RWPE1 (cell line): ENCODE measurements around the gene CCNT1.

Experiments
- CTCF ChIA-PET: fragments of 350-600 bp; sonication (Branson Sonifier 250); formaldehyde crosslinking; extraction: SDS; loops from one replicate; lab custom pipeline; 2021; lab: Yijun Ruan, JAX
- POLR2A ChIA-PET: fragments of 400-600 bp; formaldehyde crosslinking; extraction: SDS; loops from one replicate; lab custom pipeline; 2020; ENCODE audit warnings: antibody characterized with exemption; ENCODE audit not compliant: low non-redundant PET; lab: Yijun Ruan, JAX
- DNase-seq: peaks from one replicate; pipeline ENCODE4 v3.0.0; 2012; ENCODE audit warnings: low spot score
- H3K27ac ChIP-seq: fragments of 450-650 bp; 2 replicates; pipeline ENCODE4 v1.5.1; 2017
- TF ChIP-seq, protein P1 (sequence below): fragments of 450-650 bp; conservative IDR thresholded peaks from 2 replicates; pipeline ENCODE4 v1.5.1; 2017; ENCODE audit warnings: low read depth, mild to moderate bottlenecking

Gene CCNT1

DNA sequence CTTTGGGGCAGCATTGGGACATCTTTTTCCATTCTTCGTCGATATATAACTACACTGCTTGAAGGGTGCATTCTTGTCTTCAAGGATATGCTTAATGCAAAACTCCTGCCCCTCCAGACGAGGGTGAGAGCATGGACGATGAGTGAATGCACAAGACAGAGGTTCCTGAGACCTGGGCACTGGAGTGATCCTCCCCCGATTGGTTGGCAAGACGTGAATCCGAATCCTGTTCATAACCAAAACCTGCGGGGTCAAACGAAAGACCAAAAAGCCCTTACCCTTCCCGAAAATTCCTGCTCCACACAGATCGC lies 35.2 kb downstream of the CCNT1 start:
- peak overlapping the region; percentile 84 for H3K27ac ChIP-seq
- ChIA-PET CTCF (no interaction called here), POLR2A (no interaction called here)
- DNase-seq: peak; percentile 42
- TF ChIP-seq, protein P1, sequence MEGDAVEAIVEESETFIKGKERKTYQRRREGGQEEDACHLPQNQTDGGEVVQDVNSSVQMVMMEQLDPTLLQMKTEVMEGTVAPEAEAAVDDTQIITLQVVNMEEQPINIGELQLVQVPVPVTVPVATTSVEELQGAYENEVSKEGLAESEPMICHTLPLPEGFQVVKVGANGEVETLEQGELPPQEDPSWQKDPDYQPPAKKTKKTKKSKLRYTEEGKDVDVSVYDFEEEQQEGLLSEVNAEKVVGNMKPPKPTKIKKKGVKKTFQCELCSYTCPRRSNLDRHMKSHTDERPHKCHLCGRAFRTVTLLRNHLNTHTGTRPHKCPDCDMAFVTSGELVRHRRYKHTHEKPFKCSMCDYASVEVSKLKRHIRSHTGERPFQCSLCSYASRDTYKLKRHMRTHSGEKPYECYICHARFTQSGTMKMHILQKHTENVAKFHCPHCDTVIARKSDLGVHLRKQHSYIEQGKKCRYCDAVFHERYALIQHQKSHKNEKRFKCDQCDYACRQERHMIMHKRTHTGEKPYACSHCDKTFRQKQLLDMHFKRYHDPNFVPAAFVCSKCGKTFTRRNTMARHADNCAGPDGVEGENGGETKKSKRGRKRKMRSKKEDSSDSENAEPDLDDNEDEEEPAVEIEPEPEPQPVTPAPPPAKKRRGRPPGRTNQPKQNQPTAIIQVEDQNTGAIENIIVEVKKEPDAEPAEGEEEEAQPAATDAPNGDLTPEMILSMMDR: no peak

DNA sequence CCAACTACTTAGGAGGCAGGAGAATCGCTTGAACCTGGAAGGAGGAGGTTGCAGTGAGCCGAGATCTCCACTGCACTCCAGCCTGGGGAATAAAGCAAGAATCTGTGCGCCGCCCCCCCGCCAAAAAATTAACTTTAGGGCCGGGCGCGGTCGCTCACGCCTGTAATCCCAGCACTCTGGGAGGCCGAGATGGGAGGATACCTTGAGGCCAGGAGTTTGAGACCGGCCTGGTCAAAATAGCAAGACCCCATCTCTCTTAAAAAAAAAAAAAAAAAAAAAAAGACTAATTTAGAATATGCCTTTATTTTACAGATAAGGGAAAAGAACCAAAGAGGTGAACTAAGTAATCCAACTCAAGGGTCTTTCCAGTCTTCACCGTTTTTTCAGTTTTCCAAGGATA lies 35.6 kb downstream of the CCNT1 start:
- TF ChIP-seq, protein P1: no peak
- H3K27ac ChIP-seq: peak overlapping the region; percentile 24; the same call in 1 of the 2 replicates
- CTCF ChIA-PET: no interaction called here
- DNase-seq: no peak
- POLR2A ChIA-PET: no interaction called here

DNA sequence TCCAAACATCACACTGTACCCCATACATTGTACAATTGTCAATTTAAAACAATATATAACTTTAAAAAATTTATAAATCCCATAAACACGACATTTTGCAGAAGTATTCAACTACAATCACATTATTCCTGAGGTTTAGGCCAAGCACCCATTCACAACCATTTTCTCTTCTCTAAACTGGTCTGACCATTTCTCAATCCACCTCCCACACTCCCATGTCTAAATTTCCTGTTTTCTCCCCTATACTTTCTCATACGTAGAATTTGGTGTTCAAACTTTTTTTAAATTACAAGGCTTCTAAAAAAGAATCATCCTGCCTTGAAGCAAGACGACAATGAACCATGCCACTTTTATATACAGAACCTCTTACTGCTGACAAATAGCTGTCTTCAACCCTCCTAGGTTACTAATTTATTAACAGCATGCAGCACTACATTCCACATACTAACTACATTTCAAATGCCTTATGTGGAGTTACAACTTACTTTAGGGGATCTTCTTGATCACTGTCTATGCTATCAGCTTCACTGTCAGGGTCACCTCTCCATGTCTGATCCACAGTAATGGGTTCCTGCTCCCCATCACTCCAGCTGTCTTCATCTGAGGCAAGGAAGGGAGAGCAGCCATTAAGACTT lies 37.8 kb downstream of the CCNT1 start:
- POLR2A ChIA-PET: no interaction called here
- TF ChIP-seq, protein P1: no peak

DNA sequence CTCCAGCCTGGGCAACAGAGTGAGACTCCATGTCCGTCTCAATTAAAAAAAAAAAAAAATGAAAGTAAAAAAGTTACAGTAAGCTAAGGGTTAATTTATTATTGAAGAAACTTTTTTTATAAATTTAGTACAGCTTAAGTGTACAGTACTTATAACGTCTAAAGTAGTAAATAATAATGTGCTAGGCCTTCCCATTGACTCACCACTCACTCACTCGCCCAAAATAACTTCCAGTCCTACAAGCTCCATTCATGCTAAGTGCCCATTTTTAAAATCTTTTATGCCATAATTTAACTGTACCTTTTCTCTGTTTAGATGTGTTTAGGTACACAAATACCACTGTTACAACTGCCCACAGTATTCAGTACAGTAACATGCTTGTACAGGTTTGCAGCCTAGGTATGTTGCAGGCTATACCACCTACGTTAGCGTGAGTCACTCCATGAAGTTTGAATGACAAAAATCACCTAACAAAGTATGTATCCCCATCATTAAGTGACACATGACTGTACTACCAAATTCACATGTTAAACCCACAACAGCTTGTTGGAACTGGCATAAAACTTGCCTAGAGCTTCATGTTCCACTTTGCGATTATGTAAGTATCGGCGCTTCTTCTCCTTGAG lies 45.2 kb downstream of the CCNT1 start:
- H3K27ac ChIP-seq: no peak overlapping the region
- peak; percentile 62 for DNase-seq
- TF ChIP-seq, protein P1: no peak
- POLR2A ChIA-PET: no interaction called here
- CTCF ChIA-PET: interaction anchor here (0.7 to 0.8 kb wide), 2 partner anchors 143 to 836 kb away, joined by 4 to 5 read pairs; no protein-coding TSS in a partner anchor

More for the DNA sequence above, 37.8 kb downstream of the CCNT1 start:
- CTCF ChIA-PET: no interaction called here
- no peak overlapping the region for H3K27ac ChIP-seq
- no peak for DNase-seq

DNA sequence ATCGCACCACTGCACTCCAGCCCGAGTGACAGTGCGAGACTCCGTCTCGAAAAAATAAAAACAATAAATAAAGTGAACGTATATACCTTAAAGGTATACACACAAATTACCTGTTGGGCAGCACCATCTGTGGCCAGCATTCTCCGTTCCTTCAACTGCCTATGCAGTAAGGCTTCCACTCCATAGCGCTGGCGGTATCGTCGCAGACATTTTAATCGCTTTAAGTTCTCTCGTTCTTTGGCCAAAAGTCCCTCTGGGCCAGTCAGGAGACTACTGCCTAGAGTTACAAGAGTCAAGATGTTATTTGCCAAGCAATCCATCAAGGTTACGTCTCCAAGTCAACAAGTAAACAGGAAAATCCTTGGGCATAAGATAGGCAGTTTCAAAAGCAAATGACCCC lies 47.5 kb downstream of the CCNT1 start:
- no peak overlapping the region for H3K27ac ChIP-seq
- DNase-seq: no peak
- POLR2A ChIA-PET: no interaction called here
- CTCF ChIA-PET: interaction anchor here (0.5 to 0.6 kb wide), 3 partner anchors 9 to 252 kb away, joined by 3 to 9 read pairs (median 3); no protein-coding TSS in a partner anchor
- TF ChIP-seq, protein P1: no peak

DNA sequence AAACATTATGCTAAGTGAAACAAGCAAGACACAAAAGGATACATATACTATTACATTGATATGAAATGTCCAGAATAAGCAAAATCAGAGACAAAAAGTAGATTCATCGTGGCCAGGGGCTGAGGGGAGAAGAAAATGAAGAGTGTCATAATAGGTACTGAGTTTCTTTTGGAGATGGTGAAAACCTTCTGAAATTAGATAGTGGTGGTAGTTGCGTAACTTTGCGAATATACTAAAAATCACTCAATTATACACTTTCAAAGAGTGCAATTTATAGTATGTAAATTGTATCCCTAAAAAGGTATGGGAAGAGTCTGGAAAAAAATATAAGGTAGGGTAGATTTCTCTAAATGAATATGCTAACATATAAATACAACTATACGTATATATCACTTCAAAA lies 56.6 kb downstream of the CCNT1 start:
- no peak overlapping the region for H3K27ac ChIP-seq
- TF ChIP-seq, protein P1: no peak
- ChIA-PET CTCF (interaction anchor here (0.6 kb wide), 1 partner anchor 9 kb away, joined by 3 read pairs; no protein-coding TSS in a partner anchor), POLR2A (no interaction called here)
- DNase-seq: no peak
